ENCODE results near the gene NUCB2.
"Not testable (repeated sequence)": the region's sequence is repeated elsewhere in the genome, so short reads cannot be mapped to it uniquely, and the experiment has no call there.

NUCB2 gene

DNA sequence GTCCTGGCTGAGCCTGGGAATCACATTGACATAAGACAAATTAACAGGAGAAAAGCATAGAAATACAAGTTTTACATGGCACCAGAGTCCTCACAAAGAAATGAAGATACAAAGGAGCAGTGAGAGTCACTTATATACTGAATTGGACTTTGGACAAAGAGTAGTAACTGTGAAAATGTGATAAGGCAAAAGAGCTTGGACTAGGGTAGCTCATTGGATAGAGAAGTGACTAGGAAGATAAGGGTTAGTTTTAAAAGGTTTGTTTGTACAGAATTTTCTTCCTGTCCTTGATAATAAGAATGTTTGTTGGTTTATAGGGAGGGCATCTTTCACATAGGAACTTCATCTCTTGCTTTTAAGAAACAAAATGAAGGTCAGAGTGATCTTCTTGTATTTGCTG, 17.9 kb upstream of the NUCB2 start:
- ChIA-PET CTCF (interaction anchor here (1.0 to 2.2 kb wide), 2 partner anchors 10 to 18 kb away, joined by 4 to 6 read pairs; partner anchors contain the start of gene NUCB2), POLR2A (no interaction called here)
- no peak for DNase-seq (ENCODE audit: extremely low spot score)
- TF ChIP-seq, protein P1, sequence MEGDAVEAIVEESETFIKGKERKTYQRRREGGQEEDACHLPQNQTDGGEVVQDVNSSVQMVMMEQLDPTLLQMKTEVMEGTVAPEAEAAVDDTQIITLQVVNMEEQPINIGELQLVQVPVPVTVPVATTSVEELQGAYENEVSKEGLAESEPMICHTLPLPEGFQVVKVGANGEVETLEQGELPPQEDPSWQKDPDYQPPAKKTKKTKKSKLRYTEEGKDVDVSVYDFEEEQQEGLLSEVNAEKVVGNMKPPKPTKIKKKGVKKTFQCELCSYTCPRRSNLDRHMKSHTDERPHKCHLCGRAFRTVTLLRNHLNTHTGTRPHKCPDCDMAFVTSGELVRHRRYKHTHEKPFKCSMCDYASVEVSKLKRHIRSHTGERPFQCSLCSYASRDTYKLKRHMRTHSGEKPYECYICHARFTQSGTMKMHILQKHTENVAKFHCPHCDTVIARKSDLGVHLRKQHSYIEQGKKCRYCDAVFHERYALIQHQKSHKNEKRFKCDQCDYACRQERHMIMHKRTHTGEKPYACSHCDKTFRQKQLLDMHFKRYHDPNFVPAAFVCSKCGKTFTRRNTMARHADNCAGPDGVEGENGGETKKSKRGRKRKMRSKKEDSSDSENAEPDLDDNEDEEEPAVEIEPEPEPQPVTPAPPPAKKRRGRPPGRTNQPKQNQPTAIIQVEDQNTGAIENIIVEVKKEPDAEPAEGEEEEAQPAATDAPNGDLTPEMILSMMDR (IDR thresholded peaks at IDR 0.05; ENCODE audit: control extremely low read depth, extremely low read depth, low read depth, missing control alignments): no peak

DNA sequence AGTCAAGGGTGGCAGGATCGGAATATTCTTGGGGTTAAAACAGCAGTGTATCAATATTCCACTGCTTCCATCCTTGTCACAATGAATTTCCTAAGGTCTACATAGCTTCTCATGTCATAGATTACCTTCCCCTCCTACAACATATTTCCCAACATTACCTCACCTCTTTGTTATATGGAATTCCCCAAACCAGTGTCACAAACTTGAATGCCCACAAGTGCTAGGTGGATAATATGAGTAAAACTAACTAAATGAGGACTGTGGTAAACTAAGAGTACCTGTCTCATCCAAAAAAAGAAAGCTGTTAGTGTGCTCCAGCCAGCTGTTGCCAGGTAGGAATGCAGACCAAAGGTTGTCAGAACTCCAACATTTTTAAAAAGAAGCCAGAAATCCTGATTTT, 17.0 kb upstream of the NUCB2 start:
- no peak for DNase-seq (ENCODE audit: extremely low spot score)
- TF ChIP-seq, protein P1 (IDR thresholded peaks at IDR 0.05; ENCODE audit: control extremely low read depth, extremely low read depth, low read depth, missing control alignments): no peak
- POLR2A ChIA-PET: no interaction called here
- CTCF ChIA-PET: interaction anchor here (0.8 to 2.2 kb wide), 3 partner anchors 9 to 36 kb away, joined by 3 to 6 read pairs (median 3); no protein-coding TSS in a partner anchor

DNA sequence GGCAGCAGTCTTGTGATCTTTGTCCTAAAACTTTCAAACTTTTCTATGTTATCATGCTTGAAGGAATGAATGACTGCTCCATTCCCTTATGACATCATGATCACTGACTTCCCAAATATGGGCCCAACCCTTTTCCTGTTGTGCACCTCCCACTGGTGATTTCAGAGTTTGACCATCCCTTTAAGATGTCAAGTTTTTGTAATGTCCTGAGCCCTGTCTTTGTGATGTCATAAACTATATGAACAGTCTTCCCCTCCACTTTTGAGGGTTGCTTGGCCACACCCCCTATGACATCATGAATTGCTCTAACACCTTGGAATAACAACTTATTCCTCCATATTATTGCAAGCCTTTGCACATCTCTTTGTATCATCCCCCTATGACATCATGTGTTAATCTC, 16.5 kb upstream of the NUCB2 start:
- DNase-seq (ENCODE audit: extremely low spot score): no peak
- TF ChIP-seq, protein P1 (IDR thresholded peaks at IDR 0.05; ENCODE audit: control extremely low read depth, extremely low read depth, low read depth, missing control alignments): no peak
- CTCF ChIA-PET: interaction anchor here (0.8 to 2.2 kb wide), 3 partner anchors 9 to 37 kb away, joined by 3 to 6 read pairs (median 3); no protein-coding TSS in a partner anchor
- POLR2A ChIA-PET: no interaction called here

DNA sequence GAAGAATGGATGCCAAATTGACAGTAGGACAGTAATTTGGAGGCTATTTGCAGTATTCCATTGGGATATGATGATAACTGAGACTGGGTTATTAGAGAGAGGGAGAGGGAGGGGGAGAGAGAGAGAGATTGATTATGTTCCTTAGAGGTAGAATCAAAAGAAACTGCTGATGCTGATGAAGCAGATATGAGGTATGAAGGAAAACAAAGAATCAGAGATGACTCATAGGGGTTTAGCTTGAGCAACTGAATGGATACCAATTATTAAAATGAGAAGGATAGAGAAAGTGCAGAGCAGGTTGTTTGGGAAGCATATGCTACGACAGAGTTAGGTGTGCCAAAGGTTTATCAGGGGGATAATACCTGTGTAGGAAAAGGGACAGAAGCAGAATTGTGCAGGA, 12.8 kb upstream of the NUCB2 start:
- TF ChIP-seq, protein P1 (IDR thresholded peaks at IDR 0.05; ENCODE audit: control extremely low read depth, extremely low read depth, low read depth, missing control alignments): no peak
- CTCF ChIA-PET: no interaction called here
- DNase-seq (ENCODE audit: extremely low spot score): no peak
- POLR2A ChIA-PET: no interaction called here

- no peak for DNase-seq (ENCODE audit: extremely low spot score)
- ChIA-PET POLR2A (no interaction called here), CTCF (interaction anchor here (1.4 kb wide), 2 partner anchors 36 to 261 kb away, joined by 3 to 4 read pairs; no protein-coding TSS in a partner anchor)
- TF ChIP-seq, protein P1 (IDR thresholded peaks at IDR 0.05; ENCODE audit: control extremely low read depth, extremely low read depth, low read depth, missing control alignments): no peak
These were observed 9.8 kb upstream of the NUCB2 start for GRCh38 chr11:17266781-17267180.

DNA sequence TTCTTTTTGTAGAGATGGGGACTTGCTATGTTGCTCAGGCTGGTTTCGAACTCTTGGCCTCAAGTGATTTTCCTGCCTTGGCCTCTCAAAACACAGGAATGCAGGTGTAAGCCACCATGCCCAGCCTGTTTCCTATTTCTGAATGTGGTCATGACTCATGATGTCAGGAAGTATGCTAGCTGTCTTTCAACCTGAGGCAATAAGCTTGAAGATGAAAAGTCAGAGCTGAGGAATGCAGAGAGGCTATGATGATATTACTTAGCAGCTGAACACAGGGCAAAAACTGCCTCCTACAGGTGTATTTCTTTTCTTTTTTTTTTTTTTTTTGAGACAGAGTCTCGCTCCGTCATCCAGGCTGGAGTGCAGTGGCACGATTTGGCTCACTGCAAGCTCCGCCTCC, 9.0 kb upstream of the NUCB2 start:
- no peak for DNase-seq (ENCODE audit: extremely low spot score)
- ChIA-PET POLR2A (interaction anchor here (0.6 to 0.7 kb wide), 2 partner anchors 108 to 1514 kb away, joined by 4 to 6 read pairs; no protein-coding TSS in a partner anchor), CTCF (interaction anchor here (1.0 to 1.5 kb wide), 4 partner anchors 9 to 260 kb away, joined by 3 to 5 read pairs (median 4); partner anchors contain the start of gene NUCB2)
- TF ChIP-seq, protein P1 (IDR thresholded peaks at IDR 0.05; ENCODE audit: control extremely low read depth, extremely low read depth, low read depth, missing control alignments): no peak

GRCh38 chr11:17268500-17268899, 8.0 kb upstream of the NUCB2 start:
- POLR2A ChIA-PET; DNase-seq (ENCODE audit: extremely low spot score): not testable (repeated sequence)
- CTCF ChIA-PET: interaction anchor here (1.5 to 2.0 kb wide), 3 partner anchors 9 to 260 kb away, joined by 3 to 6 read pairs (median 5); no protein-coding TSS in a partner anchor
